GM18873 (cell line): Measurements from ENCODE around the gene SPATA31D1.

Experiments used
- ATAC-seq: cut with Tn5 transposase; IDR thresholded peaks from one replicate; pipeline ENCODE4 v1.9.1; 2021; ENCODE audit warnings: mild to moderate bottlenecking, moderate library complexity, moderate number of reproducible peaks; ENCODE audit not compliant: unreplicated experiment, low FRiP score

Gene SPATA31D1

GRCh38 chr9:82020331-82020730 lies 31.8 kb downstream of the SPATA31D1 start:
- ATAC-seq: no peak

GRCh38 chr9:82021198-82021597 lies 32.6 kb downstream of the SPATA31D1 start:
- no peak for ATAC-seq

- no peak for ATAC-seq
Observed at GRCh38 chr9:82022121-82022520, 33.5 kb downstream of the SPATA31D1 start.

- ATAC-seq: no peak
Observed at GRCh38 chr9:82024908-82025307, 36.3 kb downstream of the SPATA31D1 start.

GRCh38 chr9:82031538-82032280 lies 43.1 kb downstream of the SPATA31D1 start:
- ATAC-seq: no peak

- ATAC-seq: no peak
Observed at GRCh38 chr9:82034956-82035731, 46.6 kb downstream of the SPATA31D1 start.

GRCh38 chr9:82036086-82036485 lies 47.5 kb downstream of the SPATA31D1 start:
- no peak for ATAC-seq

GRCh38 chr9:82037126-82037525 lies 48.6 kb downstream of the SPATA31D1 start:
- ATAC-seq: no peak

GRCh38 chr9:82038897-82039296 lies 50.3 kb downstream of the SPATA31D1 start:
- no peak for ATAC-seq
